Measurements from ENCODE around the gene NUDT22.

Gene NUDT22

GRCh38 chr11:64278576-64279190 is 52.6 kb downstream of the NUDT22 start:
- Histone ChIP-seq H3K79me2 (ENCODE audit: control insufficient read depth, low read length) (peaks cover 6% of the 10 kb centered on the region), H3K4me2 (ENCODE audit: low read length) (no peak overlapping the region), H3K27ac (ENCODE audit: low read depth, low read length) (no peak overlapping the region), H3K4me3 (ENCODE audit: low read length) (no peak overlapping the region), H3K36me3 (ENCODE audit: control insufficient read depth, low read length) (peaks cover 11% of the 10 kb centered on the region; the same call in 1 of the 2 replicates), H3F3A (ENCODE audit: control insufficient read depth, insufficient read depth) (no peaks in the 10 kb centered on the region), H4K20me1 (ENCODE audit: control insufficient read depth, insufficient read depth, low read depth, low read length) (no peaks in the 10 kb centered on the region), H3K27me3 (ENCODE audit: control insufficient read depth, low read length) (no peaks in the 10 kb centered on the region), H3K9me3 (ENCODE audit: control insufficient read depth, insufficient read depth, low read length) (no peaks in the 10 kb centered on the region), H3K9me2 (replicated peaks; ENCODE audit: control insufficient read depth, low read length) (no peaks in the 10 kb centered on the region), H3K4me1 (ENCODE audit: control insufficient read depth, low read length) (peaks cover 4% of the 10 kb centered on the region)
- TF ChIP-seq CTCF (IDR thresholded peaks at IDR 0.05; ENCODE audit: low read depth, low read length, poor library complexity, severe bottlenecking): no peak
- no peak for TF ChIP-seq EZH2phosphoT487 (IDR thresholded peaks at IDR 0.05; ENCODE audit: borderline replicate concordance, low read length)

Data from DOHH2 (cell line).